ENCODE data around the gene FGF5.
"Not testable (repeated sequence)": the region's sequence is repeated elsewhere in the genome, so short reads cannot be mapped to it uniquely, and the experiment has no call there.

The FGF5 gene

DNA sequence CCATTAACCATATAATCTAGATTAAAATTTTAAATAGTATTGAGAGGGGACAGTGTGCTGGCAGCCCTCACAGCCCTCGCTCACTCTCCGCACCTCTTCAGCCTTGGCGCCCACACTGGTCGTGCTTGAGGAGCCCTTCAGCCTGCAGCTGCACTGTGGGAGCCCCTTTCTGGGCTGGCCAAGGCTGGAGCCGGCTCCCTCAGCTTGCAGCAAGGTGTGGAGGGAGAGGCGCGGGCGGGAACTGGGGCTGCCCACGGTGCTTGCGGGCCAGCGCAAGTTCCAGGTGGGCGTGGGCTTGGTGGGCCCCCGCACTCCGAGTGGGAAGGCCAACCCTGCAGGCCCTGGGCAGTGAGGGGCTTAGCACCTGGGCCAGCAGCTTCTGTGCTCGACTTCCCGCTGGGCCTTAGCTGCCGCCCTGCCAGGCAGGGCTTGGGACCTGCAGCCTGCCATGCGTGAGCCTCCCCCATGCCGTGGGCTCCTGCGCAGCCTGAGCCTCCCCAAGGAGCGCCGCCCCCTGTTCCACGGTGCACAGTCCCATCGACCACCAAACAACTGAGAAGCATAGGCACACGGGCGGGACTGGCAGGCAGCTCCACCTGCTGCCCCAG lies 36.3 kb downstream of the FGF5 start:
- DNase-seq = no peak

GRCh38 chr4:80305466-80305865 lies 39.0 kb downstream of the FGF5 start:
- DNase-seq = no peak

GRCh38 chr4:80306260-80306659 lies 39.8 kb downstream of the FGF5 start:
- no peak for DNase-seq

- no peak for DNase-seq
Observed at GRCh38 chr4:80307183-80307735, 40.8 kb downstream of the FGF5 start.

DNA sequence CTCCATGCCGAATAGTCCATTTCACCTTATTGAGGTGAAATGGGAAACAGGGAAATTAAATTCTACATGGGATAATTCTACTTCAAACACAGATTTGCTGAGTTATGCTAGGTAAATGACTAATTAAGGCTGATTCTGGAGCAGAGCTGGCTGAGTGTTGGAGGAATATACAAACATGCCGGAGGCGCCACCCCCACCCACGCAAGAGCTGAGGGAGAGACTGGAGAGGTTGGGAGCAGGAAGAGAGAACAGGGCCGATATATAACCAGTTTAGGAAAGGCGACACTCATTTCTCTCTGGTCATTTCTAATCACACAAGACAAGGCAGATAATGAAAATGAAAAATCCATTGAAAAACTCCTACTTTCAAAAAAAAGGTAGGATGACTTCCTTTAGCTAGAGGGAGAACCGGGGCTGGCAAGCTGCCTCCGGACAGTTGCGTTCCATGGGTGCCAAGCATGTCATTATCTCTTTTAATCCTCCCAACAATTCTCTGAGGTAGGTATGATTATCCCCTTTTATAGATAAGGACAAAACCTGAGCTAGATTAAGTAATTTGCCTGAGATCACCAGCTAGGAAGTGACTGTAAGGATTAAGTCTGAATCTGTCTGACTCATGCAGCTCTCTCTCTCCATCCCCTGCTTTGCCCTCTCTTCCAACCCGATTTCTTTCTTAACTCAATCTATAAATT lies 41.5 kb downstream of the FGF5 start:
- no peak for DNase-seq

DNA sequence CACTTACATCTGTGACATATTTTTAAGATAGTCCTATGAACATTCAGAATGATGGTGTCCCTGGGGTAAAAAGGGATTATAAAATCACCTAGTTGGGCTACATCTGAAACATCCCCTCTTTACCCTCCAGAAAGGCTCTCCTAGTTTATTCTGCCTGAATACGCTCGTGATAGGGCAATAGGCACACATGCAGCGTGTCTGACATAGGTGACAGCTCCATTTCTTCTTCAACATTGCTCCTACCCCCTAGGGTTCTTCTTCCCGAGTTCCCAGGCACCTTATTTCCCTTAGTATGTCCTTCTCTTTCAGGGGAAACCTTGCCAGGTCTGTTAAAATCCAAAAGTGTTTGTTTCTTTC lies 42.0 kb downstream of the FGF5 start:
- DNase-seq = no peak

GRCh38 chr4:80309294-80310004 lies 43.0 kb downstream of the FGF5 start:
- no peak for DNase-seq

- peak; percentile 52 for DNase-seq
Observed at GRCh38 chr4:80311130-80311529, 44.7 kb downstream of the FGF5 start.

DNA sequence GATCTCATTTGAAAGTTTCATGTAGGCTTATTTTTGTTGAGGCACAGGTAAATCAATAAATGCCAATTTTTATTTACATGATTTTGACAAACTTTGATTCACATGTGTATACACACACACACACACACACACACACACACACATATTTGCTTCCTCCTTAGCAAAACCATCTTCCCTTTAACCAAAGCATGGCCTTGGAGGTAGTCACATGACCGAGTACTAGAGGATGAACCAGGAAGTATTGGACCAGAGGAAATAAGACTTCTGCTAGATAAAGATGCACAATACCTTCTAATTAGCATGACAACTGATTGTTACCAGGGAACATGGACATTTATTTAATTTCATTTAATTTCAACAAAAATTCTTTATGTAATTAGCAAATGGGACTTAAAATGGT lies 45.7 kb downstream of the FGF5 start:
- peak; percentile 8 for DNase-seq

DNA sequence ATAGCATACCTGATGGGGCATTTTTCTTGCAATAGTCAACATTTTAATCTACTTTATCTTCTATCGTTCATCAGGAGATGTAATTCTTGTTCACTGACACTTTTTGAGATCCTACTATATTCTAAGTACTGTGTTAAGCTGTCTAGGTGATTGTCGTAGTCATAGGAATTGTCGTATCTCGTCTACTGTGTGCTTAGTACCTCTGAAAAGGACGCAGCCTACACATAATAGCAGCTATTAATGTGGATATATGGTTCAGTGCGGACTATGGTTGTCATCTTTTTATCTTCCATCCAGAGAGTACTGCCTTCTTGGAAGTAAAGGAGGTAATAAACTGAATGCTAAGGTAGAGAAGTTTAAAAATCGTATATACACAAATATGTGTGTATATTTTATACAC lies 47.2 kb downstream of the FGF5 start:
- DNase-seq = no peak

DNA sequence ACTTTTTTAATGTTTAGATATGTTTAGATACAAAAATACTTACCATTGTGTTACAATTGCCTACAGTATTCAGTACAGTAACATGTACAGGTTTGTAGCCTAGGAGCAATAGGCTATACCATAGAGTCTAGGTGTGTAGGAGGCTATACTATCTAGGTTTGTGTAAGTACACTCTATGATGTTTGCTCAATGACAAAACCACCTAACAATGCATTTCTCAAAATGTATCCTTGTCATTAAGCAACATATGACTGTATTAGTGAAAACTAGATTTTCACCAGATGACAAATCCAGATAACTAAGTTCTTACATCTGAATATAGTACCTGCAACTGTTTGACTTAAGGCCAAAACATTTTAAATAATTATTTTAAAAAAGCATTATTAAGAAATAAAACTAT lies 49.4 kb downstream of the FGF5 start:
- DNase-seq = not testable (repeated sequence)

- no peak for DNase-seq
Observed at GRCh38 chr4:80321341-80321740, 54.9 kb downstream of the FGF5 start.

GRCh38 chr4:80321776-80322175 lies 55.3 kb downstream of the FGF5 start:
- DNase-seq = no peak

DNA sequence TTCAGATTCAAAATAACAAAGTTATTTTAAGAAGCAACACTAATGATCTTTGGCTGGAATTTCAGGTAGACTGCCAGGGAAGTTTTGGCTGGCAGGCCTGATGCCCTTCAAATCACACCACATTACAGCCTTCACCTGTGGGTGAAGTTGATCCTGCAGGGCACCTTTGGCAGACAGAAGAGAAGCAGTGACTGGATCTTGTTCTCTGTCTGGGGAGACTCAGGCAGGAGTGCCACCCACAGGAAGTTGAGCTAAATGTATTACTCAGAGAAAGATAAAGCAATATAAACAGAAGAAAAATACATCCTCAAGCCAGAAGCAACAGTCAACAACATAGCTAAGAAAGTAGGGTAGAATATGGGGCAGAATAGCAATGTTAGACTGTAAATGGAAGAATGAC lies 56.3 kb downstream of the FGF5 start:
- DNase-seq = no peak

DNA sequence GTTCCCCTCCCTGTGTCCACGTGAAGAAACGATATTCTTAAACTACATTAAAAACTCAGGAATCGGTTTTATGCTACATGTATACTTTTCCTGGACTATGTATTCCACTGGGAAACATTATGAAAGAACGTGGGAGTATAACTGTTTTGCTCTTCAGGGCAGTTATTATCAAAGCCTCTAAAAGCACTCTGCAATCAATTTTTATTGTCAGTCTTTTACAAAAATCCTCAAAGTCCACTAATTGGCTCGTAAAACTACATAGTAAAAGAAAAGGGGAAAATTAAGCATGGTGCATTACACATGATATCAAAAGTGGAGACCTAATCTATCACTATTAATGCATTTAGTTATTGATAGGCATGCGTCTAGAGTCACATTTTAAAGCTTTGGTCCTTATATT lies 57.7 kb downstream of the FGF5 start:
- DNase-seq = no peak

- no peak for DNase-seq
Observed at GRCh38 chr4:80331693-80332092, 65.2 kb downstream of the FGF5 start.

DNA sequence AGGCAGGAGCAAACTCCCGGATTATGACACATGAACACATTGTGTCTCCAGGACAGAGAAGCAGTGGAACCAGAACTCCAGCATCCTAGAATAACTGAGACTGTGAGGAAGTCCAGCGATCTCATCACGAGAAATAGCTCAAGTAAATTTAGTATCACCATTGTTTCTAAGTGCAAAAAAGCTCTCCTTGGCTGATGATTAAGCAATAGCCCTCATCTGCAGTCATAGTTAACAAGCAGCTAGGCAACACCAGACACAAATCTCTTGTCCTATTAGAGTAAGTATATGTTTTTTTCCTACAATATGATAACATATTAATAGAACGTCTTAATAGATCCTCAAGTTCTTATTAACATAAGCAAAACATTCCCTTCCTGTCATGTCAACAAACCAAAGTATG lies 66.7 kb downstream of the FGF5 start:
- DNase-seq = no peak

DNA sequence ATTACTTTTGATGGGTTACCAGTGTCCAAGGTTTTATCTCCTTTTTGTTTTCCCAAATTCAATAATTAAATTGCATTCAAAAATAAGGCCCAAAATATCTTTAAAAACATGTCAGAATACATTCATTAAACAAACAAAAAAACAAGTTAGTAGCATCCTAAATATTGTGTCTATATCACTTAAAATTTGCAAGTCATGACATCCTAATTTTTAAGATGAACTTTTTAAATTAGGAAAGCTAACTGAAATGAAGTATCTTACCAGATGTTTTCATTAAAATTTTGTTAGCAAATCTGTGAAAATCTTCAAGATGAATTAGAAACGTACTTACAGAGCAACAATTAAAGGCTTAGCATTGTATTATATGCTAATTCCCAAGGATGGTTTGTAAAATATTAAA lies 68.1 kb downstream of the FGF5 start:
- no peak for DNase-seq

DNA sequence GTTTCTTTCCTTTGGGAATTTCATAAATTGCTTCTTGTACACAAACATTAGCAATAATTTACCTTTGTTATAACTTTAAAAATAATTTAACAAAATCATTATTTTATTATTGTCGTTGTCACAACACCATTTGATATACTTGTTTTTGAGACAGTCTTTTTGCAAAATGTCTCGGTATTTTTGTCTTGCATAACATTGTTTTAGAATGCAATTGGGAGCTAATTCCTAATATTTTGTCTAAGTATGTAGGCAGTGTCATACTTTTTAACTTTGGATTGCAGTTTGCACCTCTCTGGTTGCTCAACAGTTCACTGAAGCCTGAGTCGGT lies 68.7 kb downstream of the FGF5 start:
- no peak for DNase-seq

DNA sequence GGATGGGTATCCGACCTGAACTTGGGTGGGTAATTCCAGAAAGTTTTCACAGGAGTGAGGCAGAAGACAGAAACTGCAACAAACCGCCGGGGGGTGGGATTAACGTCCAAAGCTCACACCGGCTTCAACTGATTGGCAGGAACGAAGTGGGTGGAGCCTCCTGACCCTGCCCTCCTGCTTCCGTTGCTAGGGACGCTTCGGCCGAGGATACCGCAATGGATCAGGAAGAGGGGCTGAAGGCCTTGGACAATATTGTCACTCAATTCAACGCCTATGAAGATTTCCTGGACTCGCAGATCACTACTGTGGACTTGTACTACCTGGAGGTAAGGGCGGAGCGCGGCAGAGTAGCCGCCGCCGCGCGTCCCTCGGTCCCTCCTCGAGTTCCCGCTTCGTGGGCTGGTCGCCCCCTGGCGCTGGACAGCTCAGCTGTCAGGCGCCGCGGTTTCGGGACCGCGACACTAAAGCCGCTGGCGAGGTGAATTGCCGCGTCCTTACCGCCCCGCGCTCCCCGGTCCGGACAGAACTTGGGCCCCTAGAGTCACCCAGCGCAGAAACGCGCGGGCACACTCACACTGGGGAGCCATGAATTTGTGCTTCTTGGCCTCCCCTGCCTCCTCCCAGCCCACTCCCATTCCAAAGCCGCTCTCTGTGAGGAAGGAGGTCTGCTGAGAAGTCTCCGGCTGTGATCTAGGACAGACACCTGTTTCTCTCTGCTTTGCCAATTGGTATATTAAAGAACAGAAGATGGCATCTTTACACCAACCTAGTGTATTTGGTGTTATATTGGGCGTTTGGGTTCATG lies 69.3 kb downstream of the FGF5 start, which contains the start of gene CFAP299:
CFAP299 (plus strand) TSS at position 177 of the 805 bp plus-strand sequence.
- peak; percentile 57 for DNase-seq

DNA sequence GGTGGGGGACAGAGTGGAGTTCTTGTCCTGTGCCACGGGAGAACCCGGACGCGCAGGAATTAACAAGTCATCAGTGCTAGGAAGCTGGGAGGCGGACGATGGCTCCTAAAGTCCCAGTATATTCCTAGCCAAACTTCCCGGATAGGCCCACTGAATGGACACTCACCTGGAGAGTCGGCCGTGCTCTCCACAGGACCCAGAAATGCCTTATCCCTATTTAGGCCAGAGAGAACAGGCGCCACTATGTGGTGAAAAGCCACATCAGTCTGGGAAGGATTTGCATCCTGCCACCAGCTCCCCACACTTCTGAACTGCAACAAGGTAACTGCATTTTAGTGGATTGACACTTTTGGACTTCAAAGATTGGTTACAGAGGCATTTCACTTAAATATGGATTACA lies 70.1 kb downstream of the FGF5 start:
- no peak for DNase-seq

DNA sequence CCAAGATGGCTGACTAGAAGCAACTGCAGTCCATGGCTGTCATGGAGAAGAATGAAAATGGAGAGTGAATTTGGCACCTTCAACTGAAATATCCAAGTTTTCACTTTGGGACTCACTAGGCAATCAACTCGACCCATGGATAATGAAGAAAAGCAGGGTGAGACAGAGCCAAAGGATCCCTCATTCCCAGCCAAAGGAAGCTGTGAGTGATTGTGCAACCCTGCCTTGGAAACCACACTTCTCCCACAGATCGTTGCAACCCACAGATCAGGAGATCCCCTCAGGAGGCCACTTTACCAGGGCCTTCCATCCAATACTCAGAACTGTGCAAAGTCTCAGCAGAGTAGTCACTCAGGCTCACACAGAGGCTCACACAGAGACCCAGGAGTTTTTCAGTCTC lies 73.6 kb downstream of the FGF5 start:
- DNase-seq = no peak

Measured in MV-4-11 (cell line).